Endothelial cell (in vitro differentiated cells): ENCODE data around the gene ICAM2. TPM values are rescaled to one million over a fixed set of nuclear protein-coding genes. Genes with fewer than 3 reads are reported as not detected.

Experiments
- DNase-seq: peaks from one replicate; pipeline ENCODE4 v3.0.0; 2021; ENCODE audit warnings: low spot score
- H3K27ac Mint-ChIP-seq: one replicate; pipeline ENCODE4 v1.8.0; 2021; ENCODE audit warnings: mixed read lengths, inconsistent platforms; ENCODE audit not compliant: unreplicated experiment
- H3K27me3 Mint-ChIP-seq: one replicate; pipeline ENCODE4 v1.8.0; 2021; ENCODE audit warnings: mild to moderate bottlenecking, moderate library complexity, mixed read lengths, inconsistent platforms; ENCODE audit not compliant: unreplicated experiment
- H3K36me3 Mint-ChIP-seq: one replicate; pipeline ENCODE4 v1.8.0; 2021; ENCODE audit warnings: mild to moderate bottlenecking, low read depth, mixed read lengths, inconsistent platforms; ENCODE audit not compliant: unreplicated experiment
- H3K4me1 Mint-ChIP-seq: one replicate; pipeline ENCODE4 v1.8.0; 2021; ENCODE audit warnings: mild to moderate bottlenecking, mixed read lengths, inconsistent platforms; ENCODE audit not compliant: unreplicated experiment
- H3K4me3 Mint-ChIP-seq: one replicate; pipeline ENCODE4 v1.8.0; 2021; ENCODE audit warnings: mild to moderate bottlenecking, mixed read lengths, inconsistent platforms; ENCODE audit not compliant: unreplicated experiment
- H3K9me3 Mint-ChIP-seq: one replicate; pipeline ENCODE4 v1.8.0; 2021; ENCODE audit warnings: mixed read lengths, inconsistent platforms; ENCODE audit not compliant: unreplicated experiment
- CTCF ChIP-seq: fragments of 200-600 bp; sonication (generic); IDR thresholded peaks from one replicate; pipeline ENCODE4 v1.5.0; 2021; ENCODE audit warnings: antibody characterized with exemption; ENCODE audit not compliant: unreplicated experiment
- total RNA-seq: library from RNA; stranded (reverse); fragmentation: NEBNext Ultra II Directional; extraction: Animal tissue kit (Norgen Biotek cat#: 25700); gene quantifications from one replicate; pipeline ENCODE4 v1.2.1, GENCODE V29; 2021; ENCODE audit not compliant: unreplicated experiment

The ICAM2 gene
- total RNA-seq, 1 donor from 2014 or later, result 52.1 TPM

- Mint-ChIP-seq H3K4me1 (peaks cover 26% of the 10 kb centered on the region), H3K27ac (no peak overlapping the region), H3K9me3 (no peaks in the 10 kb centered on the region), H3K36me3 (no peaks in the 10 kb centered on the region), H3K4me3 (no peak overlapping the region), H3K27me3 (peaks cover 6% of the 10 kb centered on the region)
- no peak for TF ChIP-seq CTCF
- no peak for DNase-seq
Observed at GRCh38 chr17:63988741-63989621, 31.5 kb downstream of the ICAM2 start.

- Mint-ChIP-seq H3K27ac (no peak overlapping the region), H3K4me3 (no peak overlapping the region), H3K9me3 (no peaks in the 10 kb centered on the region), H3K27me3 (peaks cover 6% of the 10 kb centered on the region), H3K36me3 (no peaks in the 10 kb centered on the region), H3K4me1 (peaks cover 33% of the 10 kb centered on the region)
- DNase-seq, result no peak
- no peak for TF ChIP-seq CTCF
Observed at GRCh38 chr17:63988127-63988478, 32.3 kb downstream of the ICAM2 start.

DNA sequence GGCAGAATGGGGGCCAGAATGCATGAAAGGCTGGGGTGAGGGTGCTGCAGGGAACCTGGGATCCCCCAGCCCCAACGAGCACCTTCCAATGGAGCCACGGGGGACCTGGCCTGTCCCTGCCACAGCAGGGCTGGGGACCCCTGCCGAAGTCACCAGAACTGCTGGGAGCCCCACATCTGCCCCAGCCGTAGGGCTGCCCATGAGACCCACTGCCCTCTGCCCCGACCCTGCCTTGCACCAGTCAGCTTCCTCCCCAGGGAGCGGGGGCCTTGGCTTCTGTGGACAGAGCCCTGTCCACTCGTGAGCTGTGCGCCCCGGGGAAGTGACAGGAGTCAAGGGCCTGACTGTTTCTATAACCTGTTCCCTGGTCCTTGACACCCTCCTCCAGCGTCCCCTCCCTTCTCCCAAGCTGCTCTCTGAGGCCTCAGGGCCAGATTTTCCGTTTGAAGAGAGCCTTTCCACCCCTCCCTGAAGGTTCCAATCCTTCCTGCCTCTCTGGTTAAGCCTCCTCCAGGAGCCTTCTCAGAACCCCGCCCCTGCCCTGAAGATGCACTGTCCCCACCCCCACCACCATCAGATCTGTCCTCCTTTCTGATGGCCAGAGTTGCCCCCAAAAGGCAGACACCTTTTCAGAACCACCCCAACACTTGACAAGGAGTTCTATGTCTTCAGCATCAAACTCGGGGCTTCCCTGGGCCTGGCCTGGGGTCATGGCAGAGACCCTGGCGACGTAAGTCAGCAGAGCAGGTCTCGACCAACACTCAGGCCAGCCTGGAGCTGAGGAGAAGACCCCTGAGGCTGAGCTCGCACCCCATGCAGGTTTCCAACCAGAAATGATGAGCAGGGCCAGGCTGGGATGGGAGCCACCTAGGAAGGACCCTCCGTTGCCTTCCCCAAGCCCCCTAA lies 33.0 kb downstream of the ICAM2 start:
- TF ChIP-seq CTCF, result no peak
- Mint-ChIP-seq H3K27ac (no peak overlapping the region), H3K4me1 (peaks cover 35% of the 10 kb centered on the region), H3K27me3 (peaks cover 6% of the 10 kb centered on the region), H3K9me3 (peaks cover 5% of the 10 kb centered on the region), H3K4me3 (no peak overlapping the region), H3K36me3 (peaks cover 5% of the 10 kb centered on the region)
- DNase-seq, result no peak

DNA sequence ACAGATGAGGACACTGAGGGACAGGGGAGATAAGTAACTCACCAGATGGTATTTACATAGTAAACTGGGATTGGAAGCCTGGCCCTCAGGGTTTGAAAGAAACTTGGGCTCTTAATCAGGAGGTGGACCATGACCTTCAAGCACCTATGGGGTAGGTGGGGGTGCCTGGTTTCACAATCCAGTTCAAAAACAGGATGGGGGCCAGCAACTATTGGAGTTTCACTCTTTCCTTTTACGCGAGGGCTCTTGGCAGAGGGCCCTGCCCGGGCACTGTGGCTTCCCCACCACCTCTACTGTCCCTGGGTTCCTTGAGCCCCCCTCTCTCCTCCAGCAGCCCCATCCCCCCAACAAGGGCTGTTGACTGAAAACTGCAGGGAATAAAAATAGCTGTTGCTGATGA lies 33.6 kb downstream of the ICAM2 start:
- Mint-ChIP-seq H3K4me1 (peaks cover 29% of the 10 kb centered on the region), H3K27ac (no peak overlapping the region), H3K4me3 (no peak overlapping the region), H3K27me3 (peaks cover 6% of the 10 kb centered on the region), H3K9me3 (peaks cover 10% of the 10 kb centered on the region), H3K36me3 (peaks cover 5% of the 10 kb centered on the region)
- TF ChIP-seq CTCF, result no peak
- no peak for DNase-seq
